GM18873 (cell line): Measurements from ENCODE around the gene RMDN2.
"Not testable (repeated sequence)": the region's sequence is repeated elsewhere in the genome, so short reads cannot be mapped to it uniquely, and the experiment has no call there.

Experiments used
- ATAC-seq: cut with Tn5 transposase; IDR thresholded peaks from one replicate; pipeline ENCODE4 v1.9.1; 2021; ENCODE audit warnings: mild to moderate bottlenecking, moderate library complexity, moderate number of reproducible peaks; ENCODE audit not compliant: unreplicated experiment, low FRiP score

Gene RMDN2

GRCh38 chr2:37984176-37984575, 59.1 kb downstream of the RMDN2 start:
- ATAC-seq = no peak

GRCh38 chr2:37984589-37984988, 59.5 kb downstream of the RMDN2 start:
- ATAC-seq = no peak

- no peak for ATAC-seq
Observed at GRCh38 chr2:37985333-37985732, 60.2 kb downstream of the RMDN2 start.

GRCh38 chr2:37987098-37987775, 62.1 kb downstream of the RMDN2 start:
- no peak for ATAC-seq

- no peak for ATAC-seq
Observed at GRCh38 chr2:37992601-37993000, 67.5 kb downstream of the RMDN2 start.

GRCh38 chr2:37993143-37993542, 68.1 kb downstream of the RMDN2 start:
- ATAC-seq = no peak

- ATAC-seq = no peak
Observed at GRCh38 chr2:37997629-37998028, 72.5 kb downstream of the RMDN2 start.

GRCh38 chr2:38000485-38001222, 75.6 kb downstream of the RMDN2 start:
- no peak for ATAC-seq

GRCh38 chr2:38010187-38010586, 85.1 kb downstream of the RMDN2 start:
- ATAC-seq = not testable (repeated sequence)

GRCh38 chr2:38010995-38011394, 85.9 kb downstream of the RMDN2 start:
- no peak for ATAC-seq

- no peak for ATAC-seq
Observed at GRCh38 chr2:38013158-38013752, 88.2 kb downstream of the RMDN2 start.

GRCh38 chr2:38016219-38016618, 91.1 kb downstream of the RMDN2 start:
- ATAC-seq = no peak

GRCh38 chr2:38017836-38018235, 92.7 kb downstream of the RMDN2 start:
- no peak for ATAC-seq

GRCh38 chr2:38020359-38021069, 95.4 kb downstream of the RMDN2 start:
- not testable (repeated sequence) for ATAC-seq

GRCh38 chr2:38021589-38021988, 96.5 kb downstream of the RMDN2 start:
- no peak for ATAC-seq

- no peak for ATAC-seq
Observed at GRCh38 chr2:38026846-38027245, 101.8 kb downstream of the RMDN2 start.

GRCh38 chr2:38028829-38029228, 103.7 kb downstream of the RMDN2 start:
- no peak for ATAC-seq

- no peak for ATAC-seq
Observed at GRCh38 chr2:38029512-38029911, 104.4 kb downstream of the RMDN2 start.

GRCh38 chr2:38030635-38031355, 105.7 kb downstream of the RMDN2 start:
- ATAC-seq = no peak

- no peak for ATAC-seq
Observed at GRCh38 chr2:38032946-38033345, 107.9 kb downstream of the RMDN2 start.
